ENCODE data around the gene ZNF552. TPM values are rescaled to one million over a fixed set of nuclear protein-coding genes. Genes with fewer than 3 reads are reported as not detected.
A peak's percentile ranks its signal among the peaks of the same experiment; 100 is the strongest.
"Not testable (repeated sequence)": the region's sequence is repeated elsewhere in the genome, so short reads cannot be mapped to it uniquely, and the experiment has no call there.

The ZNF552 gene
- total and polyA plus RNA-seq, 2 of the 13 experiments (the other 11 are each of a cell fraction or from before 2014, with no cell fraction given), result 8.1 to 16.6 TPM

DNA sequence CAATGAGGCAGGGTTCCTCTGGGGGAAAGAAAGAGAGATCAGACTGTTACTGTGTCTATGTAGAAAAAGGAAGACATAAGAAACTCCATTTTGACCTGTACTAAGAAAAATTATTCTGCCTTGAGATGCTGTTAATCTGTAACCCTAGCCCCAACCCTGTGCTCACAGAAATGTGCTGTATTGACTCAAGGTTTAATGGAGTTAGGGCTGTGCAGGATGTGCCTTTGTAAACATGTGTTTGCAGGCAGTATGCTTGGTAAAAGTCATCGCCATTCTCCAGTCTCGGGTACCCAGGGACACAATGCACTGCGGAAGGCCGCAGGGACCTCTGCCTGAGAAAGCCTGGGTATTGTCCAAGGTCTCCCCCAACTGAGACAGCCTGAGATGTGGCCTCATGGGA is 8.9 kb upstream of the ZNF552 start (continued):
- TF ChIP-seq, protein P1, sequence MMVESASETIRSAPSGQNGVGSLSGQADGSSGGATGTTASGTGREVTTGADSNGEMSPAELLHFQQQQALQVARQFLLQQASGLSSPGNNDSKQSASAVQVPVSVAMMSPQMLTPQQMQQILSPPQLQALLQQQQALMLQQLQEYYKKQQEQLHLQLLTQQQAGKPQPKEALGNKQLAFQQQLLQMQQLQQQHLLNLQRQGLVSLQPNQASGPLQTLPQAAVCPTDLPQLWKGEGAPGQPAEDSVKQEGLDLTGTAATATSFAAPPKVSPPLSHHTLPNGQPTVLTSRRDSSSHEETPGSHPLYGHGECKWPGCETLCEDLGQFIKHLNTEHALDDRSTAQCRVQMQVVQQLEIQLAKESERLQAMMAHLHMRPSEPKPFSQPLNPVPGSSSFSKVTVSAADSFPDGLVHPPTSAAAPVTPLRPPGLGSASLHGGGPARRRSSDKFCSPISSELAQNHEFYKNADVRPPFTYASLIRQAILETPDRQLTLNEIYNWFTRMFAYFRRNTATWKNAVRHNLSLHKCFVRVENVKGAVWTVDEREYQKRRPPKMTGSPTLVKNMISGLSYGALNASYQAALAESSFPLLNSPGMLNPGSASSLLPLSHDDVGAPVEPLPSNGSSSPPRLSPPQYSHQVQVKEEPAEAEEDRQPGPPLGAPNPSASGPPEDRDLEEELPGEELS (CRISPR knock-in tag; IDR thresholded peaks at IDR 0.05), result peak; percentile 74
- TF ChIP-seq HDAC2 (CRISPR knock-in tag; IDR thresholded peaks at IDR 0.05) (peak; percentile 59; the same call in 1 of the 2 replicates), RXRB (CRISPR knock-in tag; IDR thresholded peaks at IDR 0.05; ENCODE audit: borderline replicate concordance) (0 out of 2 replicates have a peak, but pooled peaks have one; percentile 40), HNF1A (IDR thresholded peaks at IDR 0.05; ENCODE audit: low read depth) (peak; percentile 58; the same call in 1 of the 2 replicates), GATAD2A (CRISPR knock-in tag; IDR thresholded peaks at IDR 0.05) (peak; percentile 60), PITX1 (CRISPR knock-in tag; IDR thresholded peaks at IDR 0.05) (peak; percentile 92), HOMEZ (CRISPR knock-in tag; IDR thresholded peaks at IDR 0.05; ENCODE audit: low read depth) (0 out of 2 replicates have a peak, but pooled peaks have one; percentile 10), NR2F6 (CRISPR knock-in tag; IDR thresholded peaks at IDR 0.05) (peak; percentile 21; the same call in 1 of the 2 replicates), FOXA1 (IDR thresholded peaks at IDR 0.05) (peak; percentile 41; the same call in 1 of the 2 replicates), FOXA1 (CRISPR knock-in tag; IDR thresholded peaks at IDR 0.05) (peak; percentile 91), SOX13 (CRISPR knock-in tag; conservative IDR thresholded peaks at IDR 0.05 in 1 of 2, IDR thresholded peaks at IDR 0.05 in 1 of 2) (peak in 1 of 2 experiments; percentile 28; a peak in 1 of 4 replicates), HDAC1 (CRISPR knock-in tag; IDR thresholded peaks at IDR 0.05) (0 out of 2 replicates have a peak, but pooled peaks have one; percentile 18), MED1 (CRISPR knock-in tag; IDR thresholded peaks at IDR 0.05) (peak; percentile 44; the same call in 1 of the 2 replicates), ERF (CRISPR knock-in tag; IDR thresholded peaks at IDR 0.05) (0 out of 2 replicates have a peak, but pooled peaks have one; percentile 23), FOXA3 (CRISPR knock-in tag; IDR thresholded peaks at IDR 0.05) (peak; percentile 95), SAP130 (CRISPR knock-in tag; IDR thresholded peaks at IDR 0.05; ENCODE audit: low read depth) (peak; percentile 88), KAT7 (CRISPR knock-in tag; IDR thresholded peaks at IDR 0.05; ENCODE audit: borderline replicate concordance) (peak; percentile 77; the same call in 1 of the 2 replicates)
- TF ChIP-seq HNF1A (CRISPR knock-in tag; IDR thresholded peaks at IDR 0.05; ENCODE audit: borderline replicate concordance); NR2F6 (IDR thresholded peaks at IDR 0.05); SOX13 (IDR thresholded peaks at IDR 0.05): not testable (repeated sequence)
